HepG2 (cell line): ENCODE data around the gene NINJ2. TPM values are rescaled to one million over a fixed set of nuclear protein-coding genes. Genes with fewer than 3 reads are reported as not detected.

ENCODE experiments used
- ATAC-seq: fragments of 200-7000 bp; cut with Tn5 transposase; 3 replicates; pipeline ENCODE4 v1.9.1; 2020; ENCODE audit warnings: mild to moderate bottlenecking, moderate library complexity
- BruUV-seq: library from RNA; stranded (reverse); fragments of 400-500 nt; replicated peaks from 2 replicates; lab custom pipeline; 2021; lab: Mats Ljungman, UMichigan
- CTCF ChIA-PET: fragments of 300-600 bp; formaldehyde crosslinking; extraction: SDS; loops from one replicate; lab custom pipeline; 2021; ENCODE audit warnings: low total read pairs, inconsistent platforms, low intra/inter-chr PET ratio; lab: Yijun Ruan, JAX
- POLR2A ChIA-PET: fragments of 350-600 bp; sonication (Branson Sonifier 250); formaldehyde crosslinking; loops from one replicate; lab custom pipeline; 2020; ENCODE audit warnings: antibody characterized with exemption, inconsistent platforms; lab: Yijun Ruan, JAX
- DNase-seq: peaks from one replicate; pipeline ENCODE4 v3.0.0-alpha.2; 2015; ENCODE audit warnings: low spot score
- FAIRE-seq: peaks from 3 replicates; lab custom pipeline; 2011; peaks lifted over from hg19 to GRCh38; lab: Jason Lieb, UNC
- H2AFZ ChIP-seq: one replicate; pipeline ENCODE4 v1.6.1; 2011; ENCODE audit warnings: low read length, inconsistent platforms
- H3K27ac ChIP-seq: fragments of 300-600 bp; 3 replicates; pipeline ENCODE4 v1.8.0; 2011; ENCODE audit warnings: mixed run types, mild to moderate bottlenecking, mixed read lengths, low read length, inconsistent platforms; ENCODE audit not compliant: insufficient read depth; ENCODE audit errors: extremely low read length
- H3K27me3 ChIP-seq, 2 experiments: fragments of 200-600 bp in 1 of 2; 2 replicates in 1 of 2; 3 replicates in 1 of 2; pipeline versions ENCODE4 v1.6.0 to v1.8.0; 2011; ENCODE audit warnings: low read length in 2 of 2, mild to moderate bottlenecking in 2 of 2, moderate library complexity in 2 of 2, inconsistent platforms in 1 of 2; ENCODE audit not compliant: insufficient read depth in 2 of 2, control insufficient read depth in 1 of 2
- H3K36me3 ChIP-seq, 2 experiments: fragments of 200-600 bp in 1 of 2; replicated peaks in 1 of 2; 2 replicates in 1 of 2; 3 replicates in 1 of 2; pipeline versions ENCODE4 v1.5.1 to v1.8.0; 2011; ENCODE audit warnings: low read length in 2 of 2, inconsistent platforms in 1 of 2; ENCODE audit not compliant: insufficient read depth in 2 of 2, control insufficient read depth in 1 of 2
- H3K4me1 ChIP-seq: 2 replicates; pipeline ENCODE4 v1.5.1; 2012; ENCODE audit warnings: low read length, inconsistent platforms; ENCODE audit not compliant: insufficient read depth
- H3K4me2 ChIP-seq: 2 replicates; pipeline ENCODE4 v1.6.0; 2011; ENCODE audit warnings: low read depth, low read length, inconsistent platforms
- H3K4me3 ChIP-seq, 3 experiments: fragments of 200-600 bp in 1 of 3; sonication (generic), shearing (Covaris generic) in 1 of 3; replicated peaks in 1 of 3; 2 replicates each; pipeline ENCODE4 v1.5.1; 2011 to 2016; ENCODE audit warnings: low read length in 3 of 3, inconsistent platforms in 2 of 3, low read depth in 2 of 3, mild to moderate bottlenecking in 2 of 3, control low read depth in 1 of 3, mixed read lengths in 1 of 3; ENCODE audit not compliant: insufficient read depth in 1 of 3
- H3K79me2 ChIP-seq: one replicate; pipeline ENCODE4 v1.6.1; 2011; ENCODE audit warnings: low read length, inconsistent platforms; ENCODE audit not compliant: insufficient read depth
- H3K9ac ChIP-seq: 2 replicates; pipeline ENCODE4 v1.6.0; 2011; ENCODE audit warnings: mild to moderate bottlenecking, low read depth, low read length, inconsistent platforms; ENCODE audit not compliant: insufficient read depth
- H3K9me3 ChIP-seq: 2 replicates; pipeline ENCODE4 v1.5.1; 2012; ENCODE audit warnings: mild to moderate bottlenecking, low read length
- H4K20me1 ChIP-seq: 2 replicates; pipeline ENCODE4 v1.6.0; 2011; ENCODE audit warnings: inconsistent platforms, mild to moderate bottlenecking, low read length, moderate library complexity; ENCODE audit not compliant: insufficient read depth
- ASH2L ChIP-seq: fragments of 300-600, 200-600 bp; sonication (generic); IDR thresholded peaks from 2 replicates; pipeline ENCODE4 v1.7.0; 2017; ENCODE audit warnings: low read depth, mild to moderate bottlenecking, moderate library complexity, mixed read lengths, low read length; ENCODE audit not compliant: insufficient read length
- BHLHE40 ChIP-seq: IDR thresholded peaks from 2 replicates; pipeline ENCODE4 v1.6.1; 2011; ENCODE audit warnings: low read length, improper control_type of control experiment
- FOSL2 ChIP-seq: sonication (generic); formaldehyde crosslinking; IDR thresholded peaks from 2 replicates; pipeline ENCODE4 v1.4.0; 2020; ENCODE audit warnings: missing genetic modification reagents
- FOXP1 ChIP-seq, 2 experiments: fragments of 450-650 bp in 1 of 2; IDR thresholded peaks; 2 replicates each; pipeline ENCODE4 v1.6.1; 2017 to 2018; ENCODE audit warnings: antibody characterized with exemption in 1 of 2
- KAT2B ChIP-seq: fragments of 150-350 bp; IDR thresholded peaks from 2 replicates; pipeline ENCODE4 v1.6.1; 2014; ENCODE audit warnings: low read depth, low read length, borderline replicate concordance
- KMT2B ChIP-seq: IDR thresholded peaks from 2 replicates; pipeline ENCODE4 v1.6.1; 2016; ENCODE audit warnings: missing genetic modification reagents, missing compliant biosample characterization
- SATB2 ChIP-seq: sonication (generic); formaldehyde crosslinking; IDR thresholded peaks from 2 replicates; pipeline ENCODE4 v1.5.0; 2020; ENCODE audit warnings: missing genetic modification reagents
- SOX13 ChIP-seq, 3 experiments: fragments of 450-650 bp in 1 of 3; sonication (generic) in 1 of 3; formaldehyde crosslinking in 1 of 3; IDR thresholded peaks in 2 of 3; conservative IDR thresholded peaks in 1 of 3; 2 replicates each; pipeline versions ENCODE4 v1.5.0 to v1.6.1; 2016 to 2020; ENCODE audit warnings: antibody characterized with exemption in 1 of 3, mild to moderate bottlenecking in 1 of 3, missing compliant biosample characterization in 1 of 3, missing genetic modification reagents in 1 of 3, moderate library complexity in 1 of 3
- ZBTB21 ChIP-seq: sonication (generic); formaldehyde crosslinking; IDR thresholded peaks from 2 replicates; pipeline ENCODE4 v1.4.0; 2020; ENCODE audit warnings: missing genetic modification reagents
- ZBTB49 ChIP-seq: sonication (generic); formaldehyde crosslinking; IDR thresholded peaks from 2 replicates; pipeline ENCODE4 v1.4.0; 2020; ENCODE audit warnings: missing genetic modification reagents, borderline replicate concordance
- ZFP1 ChIP-seq: IDR thresholded peaks from 2 replicates; pipeline ENCODE4 v1.6.1; 2016
- ZNF512B ChIP-seq: sonication (generic); formaldehyde crosslinking; IDR thresholded peaks from 2 replicates; pipeline ENCODE4 v1.5.1; 2020; ENCODE audit warnings: missing genetic modification reagents, mild to moderate bottlenecking, borderline replicate concordance
- ZNF691 ChIP-seq: sonication (generic); formaldehyde crosslinking; IDR thresholded peaks from 2 replicates; pipeline ENCODE4 v1.4.0; 2020; ENCODE audit warnings: missing genetic modification reagents, low read depth, mild to moderate bottlenecking, borderline replicate concordance
- WGBS: methylation state at CpG from one replicate; pipeline ENCODE4 v1.1.6; 2017; ENCODE audit warnings: low lambda C conversion rate; 5-methylcytosine and 5-hydroxymethylcytosine counted together
- in situ Hi-C: cut with HindIII; loops from 2 replicates; pipeline ENCODE4 v1.10.0; 2017; ENCODE audit warnings: low pct_unique_long_range_greater_than_20kb; ENCODE audit not compliant: extremely low pct_ligation_motif_present
- intact Hi-C: fragments of 100-400 bp; cut with micrococcal nuclease; formaldehyde crosslinking; loops from one replicate; pipeline ENCODE4 v1.10.0; 2022; ENCODE audit not compliant: unreplicated experiment
- polyA plus RNA-seq, 8 experiments: library from polyadenylated mRNA; depleted of rRNA in 3 of 8; stranded (reverse) in 7 of 8; unstranded in 1 of 8; fragments of >200 nt; fragmentation: Illumina TruSeq in 4 of 8; extraction: Trizol in 4 of 8; gene quantifications; 2 replicates each; pipeline versions ENCODE4 v1.2.1 to v1.2.3, GENCODE V29; 2011 to 2016; ENCODE audit warnings: low read depth in 4 of 8, missing spikeins in 1 of 8, mixed read lengths in 1 of 8; ENCODE audit not compliant: insufficient read depth in 1 of 8
- total RNA-seq, 5 experiments: library from RNA; depleted of rRNA; stranded (reverse); fragments of >200 nt; fragmentation: Illumina TruSeq; extraction: Trizol; gene quantifications; 2 replicates each; pipeline ENCODE4 v1.2.3, GENCODE V29; 2016; ENCODE audit warnings: low read depth in 1 of 5

NINJ2 gene
- total and polyA plus RNA-seq, 2 of the 13 experiments (the other 11 are each of a cell fraction or from before 2014, with no cell fraction given): 0.62 to 3.8 TPM

- CTCF ChIA-PET: no interaction called here
- no peaks in the 10 kb centered on the region for H4K20me1 ChIP-seq
- ATAC-seq (no peak), FAIRE-seq (no peak), DNase-seq (no peak)
- in situ Hi-C loops: loop anchor here (10.0 kb wide), 1 partner anchor 143 kb away; the partner anchor contains the start of gene WNK1
- no peak overlapping the region for H3K4me3 ChIP-seq
- intact Hi-C loops: loop anchor here (5.0 kb wide), 1 partner anchor 66 kb away; no protein-coding TSS in a partner anchor
- no peak overlapping the region for H2AFZ ChIP-seq
- no peaks in the 10 kb centered on the region for H3K36me3 ChIP-seq
- no peaks in the 10 kb centered on the region for H3K27me3 ChIP-seq
- TF ChIP-seq SATB2 (CRISPR knock-in tag) (no peak), ZNF691 (CRISPR knock-in tag) (no peak), ZFP1 (CRISPR knock-in tag) (no peak), ZBTB49 (CRISPR knock-in tag) (no peak), FOXP1 (IDR thresholded peaks at IDR 0.05) (no peak), FOXP1 (CRISPR knock-in tag; IDR thresholded peaks at IDR 0.05) (no peak), KAT2B (no peak), BHLHE40 (no peak), KMT2B (CRISPR knock-in tag) (no peak), FOSL2 (CRISPR knock-in tag) (no peak), ZBTB21 (no peak), ZNF512B (CRISPR knock-in tag) (no peak), SOX13 (IDR thresholded peaks at IDR 0.05) (no peak), SOX13 (CRISPR knock-in tag; conservative IDR thresholded peaks at IDR 0.05 in 1 of 2, IDR thresholded peaks at IDR 0.05 in 1 of 2) (no peak), ASH2L (no peak)
- no peak overlapping the region for H3K27ac ChIP-seq
- H3K9me3 ChIP-seq: no peaks in the 10 kb centered on the region
- no peak overlapping the region for H3K4me2 ChIP-seq
- no peak overlapping the region for H3K9ac ChIP-seq
- no TSS peak for BruUV-seq
- WGBS: 77% methylated on average over 3 of the region's 3 CpGs
- H3K4me1 ChIP-seq: peaks cover 71% of the 10 kb centered on the region
- H3K79me2 ChIP-seq: no peaks in the 10 kb centered on the region
- POLR2A ChIA-PET: no interaction called here
Observed at GRCh38 chr12:611721-612120, 51.5 kb downstream of the NINJ2 start.
